ENCODE results near the gene SKAP2.

GRCh38 chr7:26726051-26726450, 138.3 kb downstream of the SKAP2 start:
- TF ChIP-seq CTCF (IDR thresholded peaks at IDR 0.05) (no peak), POLR2A (IDR thresholded peaks at IDR 0.05) (no peak), POLR2AphosphoS5 (IDR thresholded peaks at IDR 0.05; ENCODE audit: insufficient read depth in 1 of 2, low read depth in 1 of 2) (no peak)
